Hepatocyte (in vitro differentiated cells): Measurements from ENCODE around the gene CD200.

Experiments
- EZH2 ChIP-seq: fragments of 200-600 bp; sonication (generic); IDR thresholded peaks from 2 replicates; pipeline ENCODE4 v1.6.1; 2016; ENCODE audit warnings: antibody characterized with exemption, mild to moderate bottlenecking, borderline replicate concordance
- TF ChIP-seq, protein P1 (sequence below): fragments of 200-600 bp; sonication (generic); IDR thresholded peaks from 2 replicates; pipeline ENCODE4 v1.5.1; 2016; ENCODE audit warnings: antibody characterized with exemption, mild to moderate bottlenecking; ENCODE audit not compliant: poor library complexity

DNA sequence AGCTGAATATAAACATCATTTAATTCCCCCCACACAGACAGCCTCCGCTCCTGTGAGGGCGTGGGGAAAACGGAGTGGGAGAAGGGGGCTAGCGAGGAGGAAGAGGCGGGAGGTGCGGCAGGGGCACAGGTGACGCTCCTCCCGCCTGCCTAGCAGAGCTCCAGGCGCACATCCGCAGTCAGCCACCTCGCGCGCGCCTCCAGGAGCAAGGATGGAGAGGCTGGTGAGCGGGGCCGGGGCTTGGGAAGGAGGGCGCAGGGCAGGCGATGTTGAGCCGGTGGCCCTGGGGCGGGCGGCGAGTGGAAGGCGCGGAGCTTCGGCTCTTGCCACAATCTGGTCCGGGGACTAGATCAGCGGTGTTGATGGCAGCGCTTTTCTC, at the start of gene CD200:
- TF ChIP-seq, protein P1, sequence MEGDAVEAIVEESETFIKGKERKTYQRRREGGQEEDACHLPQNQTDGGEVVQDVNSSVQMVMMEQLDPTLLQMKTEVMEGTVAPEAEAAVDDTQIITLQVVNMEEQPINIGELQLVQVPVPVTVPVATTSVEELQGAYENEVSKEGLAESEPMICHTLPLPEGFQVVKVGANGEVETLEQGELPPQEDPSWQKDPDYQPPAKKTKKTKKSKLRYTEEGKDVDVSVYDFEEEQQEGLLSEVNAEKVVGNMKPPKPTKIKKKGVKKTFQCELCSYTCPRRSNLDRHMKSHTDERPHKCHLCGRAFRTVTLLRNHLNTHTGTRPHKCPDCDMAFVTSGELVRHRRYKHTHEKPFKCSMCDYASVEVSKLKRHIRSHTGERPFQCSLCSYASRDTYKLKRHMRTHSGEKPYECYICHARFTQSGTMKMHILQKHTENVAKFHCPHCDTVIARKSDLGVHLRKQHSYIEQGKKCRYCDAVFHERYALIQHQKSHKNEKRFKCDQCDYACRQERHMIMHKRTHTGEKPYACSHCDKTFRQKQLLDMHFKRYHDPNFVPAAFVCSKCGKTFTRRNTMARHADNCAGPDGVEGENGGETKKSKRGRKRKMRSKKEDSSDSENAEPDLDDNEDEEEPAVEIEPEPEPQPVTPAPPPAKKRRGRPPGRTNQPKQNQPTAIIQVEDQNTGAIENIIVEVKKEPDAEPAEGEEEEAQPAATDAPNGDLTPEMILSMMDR, result no peak
- no peak for TF ChIP-seq EZH2
